Activated naive CD8-positive, alpha-beta T cell (primary cell): ENCODE measurements around the gene RMI1.

ENCODE experiments used
- H3K27ac Mint-ChIP-seq: one replicate; pipeline ENCODE4 v1.8.0; 2021; ENCODE audit warnings: mixed read lengths
- H3K27me3 Mint-ChIP-seq: one replicate; pipeline ENCODE4 v1.8.0; 2021; ENCODE audit warnings: mixed read lengths
- H3K36me3 Mint-ChIP-seq: one replicate; pipeline ENCODE4 v1.8.0; 2021; ENCODE audit warnings: mixed read lengths
- H3K4me1 Mint-ChIP-seq: one replicate; pipeline ENCODE4 v1.8.0; 2021; ENCODE audit warnings: low read depth, mixed read lengths
- H3K4me3 Mint-ChIP-seq: one replicate; pipeline ENCODE4 v1.8.0; 2021; ENCODE audit warnings: mild to moderate bottlenecking, mixed read lengths
- H3K9me3 Mint-ChIP-seq: one replicate; pipeline ENCODE4 v1.8.0; 2021; ENCODE audit warnings: low read depth, mixed read lengths

The RMI1 gene

GRCh38 chr9:83959061-83959460 is 21.5 kb upstream of the RMI1 start:
- no peak overlapping the region for H3K4me3 Mint-ChIP-seq
- no peak overlapping the region for H3K27ac Mint-ChIP-seq

GRCh38 chr9:83960991-83961390 is 19.6 kb upstream of the RMI1 start:
- Mint-ChIP-seq H3K9me3 (no peaks in the 10 kb centered on the region), H3K27me3 (no peaks in the 10 kb centered on the region), H3K36me3 (no peaks in the 10 kb centered on the region), H3K4me1 (peaks cover 11% of the 10 kb centered on the region), H3K27ac (no peak overlapping the region), H3K4me3 (no peak overlapping the region)

More at GRCh38 chr9:83959061-83959460, 21.5 kb upstream of the RMI1 start:
- H3K9me3 Mint-ChIP-seq, result no peaks in the 10 kb centered on the region
- no peaks in the 10 kb centered on the region for H3K27me3 Mint-ChIP-seq
- peaks cover 19% of the 10 kb centered on the region for H3K4me1 Mint-ChIP-seq
- H3K36me3 Mint-ChIP-seq, result no peaks in the 10 kb centered on the region

GRCh38 chr9:83962165-83962564 is 18.4 kb upstream of the RMI1 start:
- H3K4me3 Mint-ChIP-seq, result no peak overlapping the region
- peaks cover 3% of the 10 kb centered on the region for H3K36me3 Mint-ChIP-seq
- no peaks in the 10 kb centered on the region for H3K27me3 Mint-ChIP-seq
- H3K9me3 Mint-ChIP-seq, result no peaks in the 10 kb centered on the region
- peaks cover 5% of the 10 kb centered on the region for H3K4me1 Mint-ChIP-seq
- no peak overlapping the region for H3K27ac Mint-ChIP-seq

- Mint-ChIP-seq H3K36me3 (peaks cover 7% of the 10 kb centered on the region), H3K4me1 (peaks cover 19% of the 10 kb centered on the region), H3K27me3 (no peaks in the 10 kb centered on the region), H3K9me3 (no peaks in the 10 kb centered on the region), H3K27ac (peak overlapping the region; percentile 73), H3K4me3 (no peak overlapping the region)
Measured at GRCh38 chr9:83964973-83965349, 15.6 kb upstream of the RMI1 start.

GRCh38 chr9:83965350-83966208 is 15.0 kb upstream of the RMI1 start:
- Mint-ChIP-seq H3K4me3 (no peak overlapping the region), H3K27ac (peak overlapping the region; percentile 73), H3K27me3 (no peaks in the 10 kb centered on the region), H3K4me1 (peaks cover 24% of the 10 kb centered on the region), H3K9me3 (no peaks in the 10 kb centered on the region), H3K36me3 (peaks cover 7% of the 10 kb centered on the region)

GRCh38 chr9:83966209-83966582 is 14.4 kb upstream of the RMI1 start:
- H3K4me1 Mint-ChIP-seq, result peaks cover 29% of the 10 kb centered on the region
- no peak overlapping the region for H3K4me3 Mint-ChIP-seq
- peak overlapping the region; percentile 73 for H3K27ac Mint-ChIP-seq
- H3K27me3 Mint-ChIP-seq, result no peaks in the 10 kb centered on the region
- H3K36me3 Mint-ChIP-seq, result peaks cover 7% of the 10 kb centered on the region
- no peaks in the 10 kb centered on the region for H3K9me3 Mint-ChIP-seq

- Mint-ChIP-seq H3K4me3 (no peak overlapping the region), H3K27me3 (no peaks in the 10 kb centered on the region), H3K36me3 (peaks cover 9% of the 10 kb centered on the region), H3K4me1 (peaks cover 36% of the 10 kb centered on the region), H3K27ac (peak overlapping the region; percentile 79), H3K9me3 (no peaks in the 10 kb centered on the region)
Measured at GRCh38 chr9:83967073-83967472, 13.5 kb upstream of the RMI1 start.

GRCh38 chr9:83969602-83970001 is 11.0 kb upstream of the RMI1 start:
- H3K36me3 Mint-ChIP-seq, result peaks cover 13% of the 10 kb centered on the region
- no peaks in the 10 kb centered on the region for H3K9me3 Mint-ChIP-seq
- H3K4me3 Mint-ChIP-seq, result no peak overlapping the region
- peak overlapping the region; percentile 41 for H3K27ac Mint-ChIP-seq
- H3K27me3 Mint-ChIP-seq, result no peaks in the 10 kb centered on the region
- peaks cover 54% of the 10 kb centered on the region for H3K4me1 Mint-ChIP-seq

GRCh38 chr9:83971485-83971884 is 9.1 kb upstream of the RMI1 start:
- H3K9me3 Mint-ChIP-seq, result no peaks in the 10 kb centered on the region
- peaks cover 23% of the 10 kb centered on the region for H3K36me3 Mint-ChIP-seq
- H3K4me1 Mint-ChIP-seq, result peaks cover 68% of the 10 kb centered on the region
- H3K4me3 Mint-ChIP-seq, result no peak overlapping the region
- H3K27ac Mint-ChIP-seq, result peak overlapping the region; percentile 64
- H3K27me3 Mint-ChIP-seq, result no peaks in the 10 kb centered on the region

- Mint-ChIP-seq H3K27me3 (no peaks in the 10 kb centered on the region), H3K9me3 (no peaks in the 10 kb centered on the region), H3K36me3 (peaks cover 21% of the 10 kb centered on the region), H3K27ac (peak overlapping the region; percentile 36), H3K4me3 (peak overlapping the region; percentile 1), H3K4me1 (peaks cover 76% of the 10 kb centered on the region)
Measured at GRCh38 chr9:83972286-83972685, 8.3 kb upstream of the RMI1 start.

- Mint-ChIP-seq H3K36me3 (peaks cover 37% of the 10 kb centered on the region), H3K4me1 (peaks cover 67% of the 10 kb centered on the region), H3K4me3 (peak overlapping the region; percentile 98), H3K27me3 (no peaks in the 10 kb centered on the region), H3K27ac (peak overlapping the region; percentile 76), H3K9me3 (no peaks in the 10 kb centered on the region)
Measured at GRCh38 chr9:83975300-83975699, 5.3 kb upstream of the RMI1 start.

GRCh38 chr9:83976372-83976771 is 4.2 kb upstream of the RMI1 start:
- Mint-ChIP-seq H3K27ac (peak overlapping the region; percentile 76), H3K4me3 (peak overlapping the region; percentile 98), H3K36me3 (peaks cover 37% of the 10 kb centered on the region)

GRCh38 chr9:83977196-83977595 is 3.4 kb upstream of the RMI1 start:
- Mint-ChIP-seq H3K4me1 (peaks cover 56% of the 10 kb centered on the region), H3K4me3 (peak overlapping the region; percentile 98), H3K27ac (peak overlapping the region; percentile 82), H3K36me3 (peaks cover 35% of the 10 kb centered on the region), H3K27me3 (no peaks in the 10 kb centered on the region), H3K9me3 (no peaks in the 10 kb centered on the region)

More at GRCh38 chr9:83976372-83976771, 4.2 kb upstream of the RMI1 start:
- no peaks in the 10 kb centered on the region for H3K9me3 Mint-ChIP-seq
- H3K27me3 Mint-ChIP-seq, result no peaks in the 10 kb centered on the region
- peaks cover 59% of the 10 kb centered on the region for H3K4me1 Mint-ChIP-seq

- Mint-ChIP-seq H3K36me3 (peaks cover 35% of the 10 kb centered on the region), H3K27ac (peak overlapping the region; percentile 82), H3K27me3 (no peaks in the 10 kb centered on the region), H3K4me3 (peak overlapping the region; percentile 98), H3K4me1 (peaks cover 46% of the 10 kb centered on the region), H3K9me3 (no peaks in the 10 kb centered on the region)
Measured at GRCh38 chr9:83978992-83979811, 1.4 kb upstream of the RMI1 start.

- Mint-ChIP-seq H3K27me3 (no peaks in the 10 kb centered on the region), H3K9me3 (no peaks in the 10 kb centered on the region), H3K27ac (peak within 1 kb of the TSS; percentile 82), H3K4me3 (peak within 1 kb of the TSS; percentile 98), H3K4me1 (peaks cover 39% of the 10 kb centered on the region), H3K36me3 (peaks cover 30% of the 10 kb centered on the region)
Measured at GRCh38 chr9:83979812-83980394, 702 bp upstream of the RMI1 start, which contains the start of gene HNRNPK. Gene HNRNPK, minus strand, starts transcription at chr9:83980215. Its CDS starts 1,963 bp downstream, at chr9:83978252.
